GM23248 (cell line): ENCODE results near the gene GSAP. TPM values are rescaled to one million over a fixed set of nuclear protein-coding genes. Genes with fewer than 3 reads are reported as not detected.

Experiments
- DNase-seq: peaks from one replicate; pipeline ENCODE4 v3.0.0-alpha.2; 2015
- H2AFZ ChIP-seq: fragments of 200-600 bp; sonication (generic); 2 replicates; pipeline ENCODE4 v1.6.1; 2016; ENCODE audit warnings: antibody characterized with exemption
- H3F3A ChIP-seq: fragments of 200-600 bp; sonication (generic); 2 replicates; pipeline ENCODE4 v1.6.1; 2016; ENCODE audit warnings: mild to moderate bottlenecking, antibody characterized with exemption, mixed run types; ENCODE audit not compliant: insufficient read depth
- H3K27ac ChIP-seq: fragments of 200-600 bp; sonication (generic); 2 replicates; pipeline ENCODE4 v1.5.1; 2016; ENCODE audit warnings: mild to moderate bottlenecking
- H3K27me3 ChIP-seq: fragments of 200-600 bp; sonication (generic); replicated peaks from 2 replicates; pipeline ENCODE4 v1.6.1; 2016; ENCODE audit warnings: mild to moderate bottlenecking; ENCODE audit not compliant: insufficient read depth
- H3K36me3 ChIP-seq: fragments of 200-600 bp; sonication (generic); 2 replicates; pipeline ENCODE4 v1.6.1; 2016; ENCODE audit warnings: low read depth, mild to moderate bottlenecking
- H3K4me1 ChIP-seq: fragments of 200-600 bp; sonication (generic); 2 replicates; pipeline ENCODE4 v1.6.1; 2016; ENCODE audit warnings: mild to moderate bottlenecking; ENCODE audit not compliant: insufficient read depth
- H3K4me2 ChIP-seq: fragments of 200-600 bp; sonication (generic); one replicate; pipeline ENCODE4 v1.6.1; 2016; ENCODE audit warnings: mild to moderate bottlenecking; ENCODE audit not compliant: unreplicated experiment
- H3K4me3 ChIP-seq: fragments of 200-600 bp; sonication (generic); 2 replicates; pipeline ENCODE4 v1.5.1; 2016; ENCODE audit warnings: mild to moderate bottlenecking
- H3K79me2 ChIP-seq: fragments of 200-600 bp; sonication (generic); 2 replicates; pipeline ENCODE4 v1.6.1; 2016; ENCODE audit warnings: mild to moderate bottlenecking; ENCODE audit not compliant: insufficient read depth
- H3K9ac ChIP-seq: fragments of 200-600 bp; sonication (generic); 2 replicates; pipeline ENCODE4 v1.6.1; 2016; ENCODE audit warnings: mild to moderate bottlenecking
- H3K9me2 ChIP-seq: fragments of 200-600 bp; sonication (generic); 2 replicates; pipeline ENCODE4 v1.6.1; 2016; ENCODE audit warnings: mixed run types, mild to moderate bottlenecking, moderate library complexity; ENCODE audit not compliant: insufficient read depth
- H3K9me3 ChIP-seq: fragments of 200-600 bp; sonication (generic); one replicate; pipeline ENCODE4 v1.6.1; 2017; ENCODE audit warnings: low read depth
- H4K20me1 ChIP-seq: fragments of 200-600 bp; sonication (generic); 2 replicates; pipeline ENCODE4 v1.6.0; 2016; ENCODE audit not compliant: insufficient read depth
- EZH2 ChIP-seq: fragments of 200-600 bp; sonication (generic); IDR thresholded peaks from 2 replicates; pipeline ENCODE4 v1.6.1; 2018; ENCODE audit warnings: antibody characterized with exemption, mild to moderate bottlenecking; ENCODE audit not compliant: insufficient read depth, poor library complexity, severe bottlenecking
- EZH2phosphoT487 ChIP-seq: fragments of 200-600 bp; sonication (generic); IDR thresholded peaks from 2 replicates; pipeline ENCODE4 v1.6.1; 2018; ENCODE audit warnings: antibody characterized with exemption, moderate library complexity, mild to moderate bottlenecking, low read depth; ENCODE audit not compliant: insufficient read depth
- WGBS, 2 experiments: methylation state at CpG; one replicate each; pipeline ENCODE4 v1.1.6; 2015 to 2017; ENCODE audit warnings: low lambda C conversion rate in 2 of 2, low coverage in 1 of 2; ENCODE audit errors: missing lambda C conversion rate in 2 of 2; 5-methylcytosine and 5-hydroxymethylcytosine counted together
- in situ Hi-C: fragments of 300-500 bp; cut with MboI; formaldehyde crosslinking; loops from 2 replicates; pipeline ENCODE4 v1.15.0; 2020
- polyA plus RNA-seq: library from polyadenylated mRNA; unstranded; fragments of >200 nt; fragmentation: Nextera tagmentation; extraction: Ambion mirVana; gene quantifications from 2 replicates; pipeline ENCODE4 v1.2.1, GENCODE V29; 2016
- total RNA-seq: library from RNA; depleted of rRNA; stranded (reverse); fragments of >200 nt; shearing (Covaris generic); gene quantifications from 2 replicates; pipeline ENCODE4 v1.2.3, GENCODE V29; 2014

GSAP gene
- total and polyA plus RNA-seq, 2 experiments from 2014 or later = 4.2 to 4.3 TPM

DNA sequence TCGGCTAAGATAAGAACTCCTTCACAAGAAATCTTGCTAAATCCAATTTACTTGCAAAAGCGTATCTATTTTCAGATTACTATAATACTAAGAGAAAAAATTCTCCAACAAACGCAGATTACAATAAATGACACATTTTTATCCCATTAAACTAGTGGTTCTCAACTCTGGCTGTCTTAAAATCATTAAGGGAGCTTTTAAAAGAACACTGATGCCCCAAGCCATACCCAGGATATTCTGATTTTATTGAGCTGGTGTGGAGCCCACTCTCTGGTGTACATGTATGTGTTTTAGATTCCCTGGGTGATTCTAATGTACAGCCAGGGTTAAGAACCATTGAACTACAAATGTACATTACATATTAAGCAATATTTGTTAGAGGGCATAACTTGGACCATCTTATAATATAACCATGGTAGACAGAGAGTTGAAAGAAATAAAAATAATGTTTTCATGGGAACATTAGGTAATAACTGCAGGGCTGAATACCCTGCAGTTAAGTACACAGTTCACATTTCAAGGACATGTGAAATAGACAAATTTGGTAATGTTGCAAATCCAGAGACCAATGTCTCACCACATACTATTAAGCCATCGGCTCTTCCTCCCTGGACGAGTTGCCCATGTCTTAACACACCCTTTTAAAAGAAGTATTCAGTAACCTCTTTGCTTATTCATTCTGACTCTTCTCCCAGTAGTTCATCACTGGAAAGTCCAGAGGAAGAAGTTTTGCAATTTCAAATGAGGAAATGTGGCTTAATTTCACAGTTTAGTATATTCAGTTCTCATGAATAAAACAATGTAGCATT, 6.2 kb downstream of the GSAP start:
- Histone ChIP-seq H3K4me2 (peak overlapping the region; percentile 85), H3K4me1 (peaks cover 33% of the 10 kb centered on the region), H3K9me3 (no peaks in the 10 kb centered on the region), H3K9ac (peak overlapping the region; percentile 79), H3K9me2 (no peaks in the 10 kb centered on the region), H4K20me1 (no peaks in the 10 kb centered on the region), H3K79me2 (no peaks in the 10 kb centered on the region), H3K27ac (peak overlapping the region; percentile 96), H3K36me3 (no peaks in the 10 kb centered on the region), H3K27me3 (no peaks in the 10 kb centered on the region), H2AFZ (peak overlapping the region; percentile 14), H3F3A (peaks cover 37% of the 10 kb centered on the region), H3K4me3 (peak overlapping the region; percentile 53)
- WGBS, 2 experiments = 30 to 31% methylated on average over 5 of the region's 5 CpGs
- in situ Hi-C loops = no loop called here
- TF ChIP-seq EZH2 = no peak
- 0 out of 2 replicates have a peak, but pooled peaks have one; percentile 46 for TF ChIP-seq EZH2phosphoT487
- peak; percentile 95 for DNase-seq

DNA sequence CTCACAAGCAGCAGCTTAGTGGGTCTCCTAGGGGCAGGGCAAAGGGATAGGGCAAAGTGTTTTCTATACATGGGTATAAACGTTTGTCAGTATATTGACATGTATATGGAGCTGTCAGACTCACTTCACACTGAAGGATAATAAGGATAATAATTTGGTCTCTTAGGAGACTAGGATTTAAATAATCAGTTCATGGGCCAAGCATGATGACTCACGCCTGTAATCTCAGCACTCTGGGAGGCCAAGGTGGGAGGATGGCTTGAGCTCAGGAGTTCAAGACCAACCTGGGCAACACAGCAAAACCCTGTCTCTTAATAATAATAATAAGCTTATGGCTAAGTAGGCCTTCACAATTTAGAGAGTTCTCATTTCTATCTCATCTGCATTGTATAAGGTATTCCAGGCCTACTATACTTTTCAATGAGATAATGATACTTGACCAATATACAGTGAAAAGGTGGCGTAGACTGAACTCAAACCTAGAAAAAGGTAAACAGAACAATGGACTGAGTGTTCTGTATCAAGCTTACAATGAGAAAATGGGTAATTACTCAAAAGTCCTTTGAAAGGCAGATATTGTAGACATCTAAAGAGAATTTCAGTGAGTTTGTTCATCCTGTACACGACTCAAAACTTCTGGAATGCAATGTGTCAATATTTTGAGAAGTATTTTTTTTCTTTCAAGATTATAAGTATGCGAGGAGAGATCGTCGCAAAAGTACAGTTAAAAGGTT, 7.0 kb downstream of the GSAP start:
- H3K9me2 ChIP-seq = no peaks in the 10 kb centered on the region
- H3K9ac ChIP-seq = peak overlapping the region; percentile 74
- peak; percentile 70 for DNase-seq
- H4K20me1 ChIP-seq = no peaks in the 10 kb centered on the region
- peaks cover 30% of the 10 kb centered on the region for H3K4me1 ChIP-seq
- TF ChIP-seq EZH2 = no peak
- TF ChIP-seq EZH2phosphoT487 = no peak
- peak overlapping the region; percentile 96 for H3K27ac ChIP-seq
- H3K27me3 ChIP-seq = no peaks in the 10 kb centered on the region
- 38 to 43% methylated on average over 7 of the region's 7 CpGs for WGBS, 2 experiments
- H3K4me3 ChIP-seq = peak overlapping the region; percentile 29
- no peaks in the 10 kb centered on the region for H3K79me2 ChIP-seq
- no peaks in the 10 kb centered on the region for H3K36me3 ChIP-seq
- peaks cover 30% of the 10 kb centered on the region for H3F3A ChIP-seq
- peak overlapping the region; percentile 14; the same call in 1 of the 2 replicates for H2AFZ ChIP-seq
- H3K9me3 ChIP-seq = no peaks in the 10 kb centered on the region
- in situ Hi-C loops = no loop called here
- H3K4me2 ChIP-seq = peak overlapping the region; percentile 74

- no peak for DNase-seq
- Histone ChIP-seq H4K20me1 (no peaks in the 10 kb centered on the region), H3K9ac (no peak overlapping the region), H3K4me2 (no peak overlapping the region), H3K36me3 (no peaks in the 10 kb centered on the region), H3K79me2 (no peaks in the 10 kb centered on the region), H3K9me2 (no peaks in the 10 kb centered on the region), H3K27me3 (no peaks in the 10 kb centered on the region), H3K27ac (no peak overlapping the region), H3K9me3 (no peaks in the 10 kb centered on the region), H3K4me1 (peaks cover 25% of the 10 kb centered on the region), H3F3A (peaks cover 27% of the 10 kb centered on the region), H3K4me3 (no peak overlapping the region), H2AFZ (no peak overlapping the region)
- in situ Hi-C loops = no loop called here
- TF ChIP-seq EZH2 (no peak), EZH2phosphoT487 (no peak)
Measured at GRCh38 chr7:77407906-77408305, 8.2 kb downstream of the GSAP start.

DNA sequence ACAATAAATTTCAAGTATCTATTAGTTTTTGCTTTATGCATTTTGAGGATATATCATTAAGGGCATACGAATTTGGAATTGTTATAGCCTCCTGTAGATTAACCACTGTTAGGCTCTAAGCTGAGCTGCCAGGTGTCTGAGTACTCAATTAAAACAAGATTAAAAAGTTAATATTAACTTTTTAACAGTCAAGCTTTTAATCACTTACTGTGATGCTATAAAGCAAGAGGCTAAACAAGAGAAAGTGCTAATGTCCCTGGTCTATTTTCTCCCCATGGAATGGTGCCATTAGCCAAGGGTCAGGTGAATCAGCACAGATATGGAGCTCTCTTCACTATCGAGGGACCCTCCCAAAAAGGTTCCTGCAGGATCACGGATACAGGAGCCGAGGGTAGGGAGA, 9.7 kb downstream of the GSAP start:
- Histone ChIP-seq H3K27ac (no peak overlapping the region), H3F3A (peaks cover 26% of the 10 kb centered on the region), H3K27me3 (no peaks in the 10 kb centered on the region), H3K4me2 (no peak overlapping the region), H3K9me2 (no peaks in the 10 kb centered on the region), H3K79me2 (no peaks in the 10 kb centered on the region), H3K9ac (no peak overlapping the region), H3K4me3 (no peak overlapping the region), H3K9me3 (no peaks in the 10 kb centered on the region), H3K4me1 (peaks cover 25% of the 10 kb centered on the region), H2AFZ (no peak overlapping the region), H3K36me3 (no peaks in the 10 kb centered on the region), H4K20me1 (no peaks in the 10 kb centered on the region)
- DNase-seq = no peak
- TF ChIP-seq EZH2phosphoT487 (no peak), EZH2 (no peak)
- WGBS, 2 experiments = 75 to 76% methylated on average over 4 of the region's 4 CpGs
- in situ Hi-C loops = no loop called here
